Superior temporal gyrus (tissue), 1 donor: ENCODE measurements around the gene NFAM1.

Experiments used
- DNase-seq: peaks from one replicate; pipeline ENCODE4 v3.0.0-alpha.2; 2016; ENCODE audit errors: extremely low spot score

NFAM1 gene

GRCh38 chr22:42383851-42384417 is 48.3 kb downstream of the NFAM1 start:
- no peak for DNase-seq

GRCh38 chr22:42383287-42383686 is 48.9 kb downstream of the NFAM1 start:
- no peak for DNase-seq

GRCh38 chr22:42380769-42381551 is 51.2 kb downstream of the NFAM1 start:
- no peak for DNase-seq

- no peak for DNase-seq
Observed at GRCh38 chr22:42379966-42380537, 52.2 kb downstream of the NFAM1 start.

GRCh38 chr22:42376711-42377554 is 55.3 kb downstream of the NFAM1 start:
- no peak for DNase-seq

GRCh38 chr22:42375982-42376381 is 56.2 kb downstream of the NFAM1 start:
- DNase-seq, result no peak

DNA sequence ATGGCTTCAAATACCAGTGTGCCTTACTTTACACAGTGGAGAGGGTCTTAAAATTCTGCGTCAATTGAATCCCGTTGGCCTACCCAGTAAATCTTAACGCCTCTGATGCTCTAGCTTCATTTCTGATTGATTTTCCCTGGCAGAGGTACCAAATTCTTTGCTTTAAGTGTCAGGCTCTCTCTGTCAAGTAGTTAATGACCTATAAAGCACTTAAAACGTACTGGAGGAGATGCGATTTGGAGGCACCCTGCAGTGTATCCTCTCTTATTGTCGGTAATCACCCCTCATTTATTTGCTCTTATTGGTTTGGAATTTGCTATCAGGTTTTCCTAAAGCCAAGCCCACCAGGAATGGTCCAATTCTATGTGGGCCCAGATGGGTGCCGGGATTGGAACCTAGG is 59.2 kb downstream of the NFAM1 start:
- DNase-seq, result no peak

GRCh38 chr22:42371501-42371900 is 60.7 kb downstream of the NFAM1 start:
- DNase-seq, result no peak

GRCh38 chr22:42371099-42371498 is 61.1 kb downstream of the NFAM1 start:
- no peak for DNase-seq

DNA sequence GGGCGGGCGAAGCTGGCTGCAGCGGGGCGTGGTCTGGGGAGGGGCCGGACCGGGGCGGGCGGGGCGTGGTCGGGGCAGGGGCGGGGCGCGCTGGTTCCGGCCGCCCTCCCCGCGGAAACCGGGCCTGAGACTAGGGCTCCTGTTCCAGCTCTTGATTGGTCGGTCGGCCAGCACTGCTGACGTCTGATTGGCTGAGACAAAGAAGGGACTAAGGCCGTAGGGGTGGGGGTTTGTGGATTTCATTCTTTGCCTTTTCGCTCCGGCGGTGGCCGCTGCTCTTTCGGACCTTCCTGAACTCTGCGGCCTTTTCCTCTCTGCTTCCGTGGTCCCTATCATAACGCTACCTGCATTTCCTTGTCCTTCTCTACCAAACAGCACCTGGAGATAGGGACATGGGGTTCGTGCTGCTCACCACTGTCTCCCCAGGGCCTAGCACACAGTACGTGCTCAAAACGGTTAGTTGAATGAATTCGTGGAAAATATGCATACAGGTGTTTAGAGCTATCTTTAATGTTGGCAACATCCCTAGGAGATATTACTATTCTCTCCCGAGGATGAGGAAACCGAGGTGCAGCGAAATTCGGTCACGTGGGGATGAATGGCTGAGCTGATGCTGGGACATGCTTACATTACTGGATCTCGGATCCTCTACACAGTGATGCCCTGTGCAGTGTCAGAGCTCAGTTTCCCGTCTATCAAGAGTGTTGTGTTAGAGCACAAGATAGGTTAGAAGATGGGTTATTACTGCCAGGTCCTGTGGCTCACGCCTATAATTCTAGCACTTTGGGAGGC is 62.8 kb downstream of the NFAM1 start:
- DNase-seq, result peak; percentile 97

- no peak for DNase-seq
Observed at GRCh38 chr22:42368379-42369249, 63.6 kb downstream of the NFAM1 start.

DNA sequence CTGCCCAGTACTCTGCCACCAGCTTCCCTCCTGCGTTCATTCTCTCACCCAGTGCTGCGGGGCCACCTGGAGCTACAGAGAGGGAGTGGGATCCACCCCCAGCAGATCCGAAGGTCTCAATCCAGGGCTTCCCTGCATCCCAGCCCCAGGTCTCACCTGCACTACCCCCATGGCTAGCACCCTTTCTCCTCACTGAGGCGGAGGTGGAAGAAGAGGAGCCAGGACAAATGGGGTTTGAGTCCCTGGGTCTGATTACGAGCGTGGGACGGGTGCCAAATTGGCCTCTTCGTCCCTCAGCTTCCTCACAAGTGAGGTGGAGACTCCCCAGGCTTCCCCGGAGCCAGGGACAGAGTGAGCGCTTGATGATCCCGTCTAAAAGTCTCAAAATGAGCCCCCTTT is 64.2 kb downstream of the NFAM1 start:
- no peak for DNase-seq

- DNase-seq, result peak; percentile 58
Observed at GRCh38 chr22:42366806-42367581, 65.2 kb downstream of the NFAM1 start.

DNA sequence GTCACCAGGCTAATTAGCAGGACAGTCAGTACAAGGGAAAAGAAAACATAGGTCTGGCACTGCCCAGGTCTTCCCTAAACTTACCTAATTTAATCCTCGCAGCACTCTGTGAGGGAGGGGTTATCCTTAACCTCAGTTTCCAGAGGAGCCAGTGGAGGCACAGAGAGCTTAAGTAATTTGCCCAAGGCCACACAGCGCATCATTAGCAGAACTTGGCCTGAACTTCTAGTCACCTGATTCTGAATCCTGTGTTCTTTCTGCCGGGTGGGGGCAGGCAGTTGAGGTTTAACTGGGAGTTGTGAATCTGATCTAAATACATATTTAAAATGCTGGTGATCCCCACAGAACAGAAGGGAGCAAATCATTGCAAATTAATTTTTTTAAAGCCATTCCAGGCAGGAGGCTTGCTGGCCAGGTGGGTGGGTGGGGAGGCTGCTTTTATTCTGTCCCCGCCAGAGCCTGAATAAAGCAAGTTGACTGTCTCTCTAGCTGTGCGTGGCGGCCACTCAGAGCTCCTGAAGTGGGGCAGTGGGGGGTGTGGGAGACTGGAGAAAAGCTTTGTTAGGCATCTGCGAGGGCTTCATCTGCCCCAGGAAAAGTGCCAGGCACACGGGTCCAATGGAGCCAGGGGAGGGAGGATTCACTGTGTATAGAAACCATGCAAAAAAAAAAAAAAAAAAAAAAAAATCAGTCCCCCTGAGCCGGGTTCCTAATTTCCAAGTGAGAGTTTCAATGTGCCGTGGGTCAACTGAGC is 66.1 kb downstream of the NFAM1 start:
- peak; percentile 27 for DNase-seq

GRCh38 chr22:42365111-42365865 is 66.9 kb downstream of the NFAM1 start:
- no peak for DNase-seq

- peak; percentile 19 for DNase-seq
Observed at GRCh38 chr22:42364604-42365110, 67.5 kb downstream of the NFAM1 start.

GRCh38 chr22:42363892-42364291 is 68.3 kb downstream of the NFAM1 start:
- no peak for DNase-seq

GRCh38 chr22:42361523-42361922 is 70.7 kb downstream of the NFAM1 start:
- DNase-seq, result no peak
